HG03135 (cell line): ENCODE measurements around the gene ENTPD1.
A peak's percentile ranks its signal among the peaks of the same experiment; 100 is the strongest.
"Not testable (repeated sequence)": the region's sequence is repeated elsewhere in the genome, so short reads cannot be mapped to it uniquely, and the experiment has no call there.

Source experiments
- ATAC-seq: cut with Tn5 transposase; IDR thresholded peaks from one replicate; pipeline ENCODE4 v1.9.1; 2021; ENCODE audit warnings: mild to moderate bottlenecking, moderate library complexity; ENCODE audit not compliant: unreplicated experiment

Gene ENTPD1

GRCh38 chr10:95756041-95756761, at the start of gene ENTPD1:
TSS of gene ENTPD1 (plus strand) at chr10:95756163. CDS start at chr10:95756240, 77 bp downstream.
- ATAC-seq: no peak

GRCh38 chr10:95706573-95706972, 49.4 kb upstream of the ENTPD1 start:
- no peak for ATAC-seq

- ATAC-seq: no peak
These were observed 49.0 kb upstream of the ENTPD1 start for GRCh38 chr10:95706990-95707389.

GRCh38 chr10:95711492-95711891, 44.5 kb upstream of the ENTPD1 start:
- no peak for ATAC-seq

GRCh38 chr10:95716466-95716865, 39.5 kb upstream of the ENTPD1 start:
- no peak for ATAC-seq

- ATAC-seq: no peak
These were observed 39.1 kb upstream of the ENTPD1 start for GRCh38 chr10:95716866-95717265.

GRCh38 chr10:95720745-95721144, 35.2 kb upstream of the ENTPD1 start:
- ATAC-seq: not testable (repeated sequence)

GRCh38 chr10:95722496-95722895, 33.5 kb upstream of the ENTPD1 start:
- not testable (repeated sequence) for ATAC-seq

GRCh38 chr10:95728526-95728925, 27.4 kb upstream of the ENTPD1 start:
- ATAC-seq: no peak

GRCh38 chr10:95729323-95730055, 26.5 kb upstream of the ENTPD1 start:
- no peak for ATAC-seq

- ATAC-seq: no peak
These were observed 25.7 kb upstream of the ENTPD1 start for GRCh38 chr10:95730233-95730632.

- ATAC-seq: not testable (repeated sequence)
These were observed 23.1 kb upstream of the ENTPD1 start for GRCh38 chr10:95732907-95733306.

GRCh38 chr10:95739056-95739455, 16.9 kb upstream of the ENTPD1 start:
- no peak for ATAC-seq

- peak; percentile 77 for ATAC-seq
These were observed 14.0 kb upstream of the ENTPD1 start for GRCh38 chr10:95741807-95742467.

- ATAC-seq: no peak
These were observed 13.5 kb upstream of the ENTPD1 start for GRCh38 chr10:95742485-95742884.

- ATAC-seq: no peak
These were observed 12.9 kb upstream of the ENTPD1 start for GRCh38 chr10:95742962-95743535.

- ATAC-seq: no peak
These were observed 10.5 kb upstream of the ENTPD1 start for GRCh38 chr10:95745501-95745900.

GRCh38 chr10:95748349-95748748, 7.6 kb upstream of the ENTPD1 start:
- no peak for ATAC-seq

GRCh38 chr10:95755511-95756004, 405 bp upstream of the ENTPD1 start:
- no peak for ATAC-seq

GRCh38 chr10:95756809-95757684, 1.1 kb downstream of the ENTPD1 start:
- ATAC-seq: no peak
